HuH-7 (cell line): ENCODE results near the gene TMEM25.
"Not testable (repeated sequence)": the region's sequence is repeated elsewhere in the genome, so short reads cannot be mapped to it uniquely, and the experiment has no call there.

ENCODE experiments used
- DNase-seq: peaks from one replicate; pipeline ENCODE4 v3.0.0; 2011; ENCODE audit warnings: low spot score

TMEM25 gene

GRCh38 chr11:118530683-118531596 is at the start of gene TMEM25:
TSS of gene TMEM25 (plus strand) at chr11:118531192. CDS start at chr11:118531802, 610 bp downstream.
- DNase-seq, result peak; percentile 91

GRCh38 chr11:118481238-118481637 is 49.8 kb upstream of the TMEM25 start:
- DNase-seq, result not testable (repeated sequence)

DNA sequence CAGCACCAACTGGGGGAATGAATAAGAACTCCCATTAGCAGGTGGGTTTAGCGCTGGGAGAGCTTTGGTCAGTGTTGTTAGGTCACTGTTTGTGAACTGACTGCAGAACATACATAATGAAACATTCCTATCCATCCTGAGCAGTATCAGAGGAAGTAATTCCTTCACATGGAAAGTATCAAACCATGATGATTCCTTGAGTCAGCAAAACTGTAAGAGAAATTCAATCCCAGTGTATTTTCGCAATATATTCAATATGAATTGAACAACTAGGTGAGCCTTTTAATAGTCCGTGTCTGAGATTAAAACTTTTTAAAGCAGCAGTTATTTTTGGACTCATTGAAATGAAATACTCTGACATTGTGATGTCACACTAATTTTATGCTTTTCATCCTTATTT is 46.6 kb upstream of the TMEM25 start:
- DNase-seq, result no peak

- DNase-seq, result no peak
Measured at GRCh38 chr11:118485273-118485672, 45.7 kb upstream of the TMEM25 start.

DNA sequence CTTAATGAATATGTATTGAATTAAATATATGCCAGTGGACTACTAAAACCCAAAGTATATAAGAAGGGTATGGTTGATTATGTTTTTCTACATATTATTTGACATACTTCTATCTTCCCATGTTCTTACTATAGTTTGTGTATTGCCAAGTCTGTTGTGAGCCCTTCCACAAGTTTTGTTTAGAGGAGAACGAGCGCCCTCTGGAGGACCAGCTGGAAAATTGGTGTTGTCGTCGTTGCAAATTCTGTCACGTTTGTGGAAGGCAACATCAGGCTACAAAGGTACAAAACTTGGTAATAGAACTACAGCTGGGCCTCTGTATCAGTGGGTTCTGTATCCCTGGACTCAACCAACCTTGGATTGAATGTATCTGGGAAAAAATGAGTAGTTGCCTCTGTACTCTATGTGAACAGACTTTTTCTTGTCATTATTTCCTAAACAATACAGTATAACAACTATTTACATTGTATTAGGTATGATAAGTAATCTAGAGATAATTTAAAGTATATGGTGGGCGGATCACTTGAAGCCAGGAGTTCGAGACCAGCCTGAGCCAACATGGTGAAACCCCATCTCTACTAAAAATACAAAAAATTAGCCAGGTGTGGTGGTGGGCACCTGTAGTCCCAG is 42.4 kb upstream of the TMEM25 start:
- peak; percentile 59 for DNase-seq

DNA sequence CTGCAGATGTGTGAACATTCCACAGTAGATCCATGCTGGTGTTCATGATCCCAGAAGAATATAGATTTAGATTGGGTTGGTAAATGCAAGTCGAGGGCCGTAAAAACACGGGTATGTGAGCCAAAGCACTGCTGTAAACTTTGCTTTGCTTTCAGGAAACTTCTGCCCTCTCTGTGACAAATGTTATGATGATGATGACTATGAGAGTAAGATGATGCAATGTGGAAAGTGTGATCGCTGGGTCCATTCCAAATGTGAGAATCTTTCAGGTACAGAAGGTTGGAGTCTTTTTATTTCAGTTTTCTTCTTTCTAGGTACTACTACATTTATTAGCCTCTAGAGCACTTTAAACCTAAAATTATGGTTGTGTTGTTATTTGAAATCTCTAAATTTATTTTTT is 40.0 kb upstream of the TMEM25 start:
- DNase-seq, result no peak

DNA sequence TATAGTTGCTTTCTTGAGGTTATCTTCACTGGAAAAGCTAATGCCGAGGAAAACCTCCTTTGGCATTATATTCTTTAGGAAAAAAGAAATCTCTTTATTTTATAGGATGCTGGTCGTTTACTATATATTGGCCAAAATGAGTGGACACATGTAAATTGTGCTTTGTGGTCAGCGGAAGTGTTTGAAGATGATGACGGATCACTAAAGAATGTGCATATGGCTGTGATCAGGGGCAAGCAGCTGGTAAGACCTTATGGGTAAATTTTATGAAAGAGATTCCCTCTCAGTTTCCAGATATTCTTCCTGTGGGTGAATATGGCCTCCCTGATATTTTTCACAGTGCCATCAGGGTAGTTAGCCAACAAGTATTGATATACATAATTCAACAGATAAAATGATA is 33.2 kb upstream of the TMEM25 start:
- no peak for DNase-seq

GRCh38 chr11:118503216-118503615 is 27.8 kb upstream of the TMEM25 start:
- no peak for DNase-seq

DNA sequence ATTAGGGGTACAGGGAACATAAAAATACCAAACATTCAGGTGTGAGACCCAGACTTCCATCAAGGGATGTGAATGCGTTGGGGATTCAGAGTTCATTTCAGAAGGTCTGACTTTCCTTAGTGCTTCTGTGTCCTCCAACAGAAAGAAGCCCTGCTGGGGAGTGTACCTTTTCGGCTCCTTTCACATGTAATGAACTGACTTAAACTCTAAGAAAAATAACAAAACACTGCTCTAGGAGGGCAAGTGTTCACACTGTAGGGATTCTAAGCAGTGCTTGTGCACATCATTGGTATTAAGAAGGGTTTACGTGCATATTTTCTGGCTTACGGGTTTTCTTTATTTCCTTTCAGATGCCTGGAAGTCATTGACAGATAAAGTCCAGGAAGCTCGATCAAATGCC is 19.4 kb upstream of the TMEM25 start:
- no peak for DNase-seq

DNA sequence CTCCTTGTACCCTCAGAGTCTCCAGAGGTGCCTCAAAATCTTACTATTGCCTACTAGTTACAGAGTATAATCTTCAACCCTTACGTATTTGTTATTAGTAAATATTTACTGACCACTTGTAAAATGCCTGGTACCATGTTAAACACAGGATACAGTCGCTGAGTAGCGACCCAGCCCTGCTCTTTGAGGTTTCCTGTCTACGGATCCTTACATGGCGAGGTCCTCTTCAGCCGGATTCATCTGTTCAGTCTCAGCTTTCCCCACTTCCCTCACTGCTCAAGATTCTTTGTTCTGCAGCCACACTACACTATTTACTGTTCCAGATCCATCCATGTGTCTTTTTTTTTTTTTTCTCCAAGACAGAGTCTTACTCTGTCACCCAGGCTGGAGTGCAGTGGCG is 16.9 kb upstream of the TMEM25 start:
- no peak for DNase-seq

GRCh38 chr11:118519549-118519948 is 11.4 kb upstream of the TMEM25 start:
- DNase-seq, result no peak

DNA sequence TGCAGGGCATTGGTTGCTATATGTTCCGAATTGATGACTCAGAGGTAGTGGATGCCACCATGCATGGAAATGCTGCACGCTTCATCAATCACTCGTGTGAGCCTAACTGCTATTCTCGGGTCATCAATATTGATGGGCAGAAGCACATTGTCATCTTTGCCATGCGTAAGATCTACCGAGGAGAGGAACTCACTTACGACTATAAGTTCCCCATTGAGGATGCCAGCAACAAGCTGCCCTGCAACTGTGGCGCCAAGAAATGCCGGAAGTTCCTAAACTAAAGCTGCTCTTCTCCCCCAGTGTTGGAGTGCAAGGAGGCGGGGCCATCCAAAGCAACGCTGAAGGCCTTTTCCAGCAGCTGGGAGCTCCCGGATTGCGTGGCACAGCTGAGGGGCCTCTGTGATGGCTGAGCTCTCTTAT is 9.1 kb upstream of the TMEM25 start:
- no peak for DNase-seq

- DNase-seq, result peak; percentile 63
Measured at GRCh38 chr11:118522571-118523072, 8.4 kb upstream of the TMEM25 start.

GRCh38 chr11:118524356-118524755 is 6.6 kb upstream of the TMEM25 start:
- no peak for DNase-seq

DNA sequence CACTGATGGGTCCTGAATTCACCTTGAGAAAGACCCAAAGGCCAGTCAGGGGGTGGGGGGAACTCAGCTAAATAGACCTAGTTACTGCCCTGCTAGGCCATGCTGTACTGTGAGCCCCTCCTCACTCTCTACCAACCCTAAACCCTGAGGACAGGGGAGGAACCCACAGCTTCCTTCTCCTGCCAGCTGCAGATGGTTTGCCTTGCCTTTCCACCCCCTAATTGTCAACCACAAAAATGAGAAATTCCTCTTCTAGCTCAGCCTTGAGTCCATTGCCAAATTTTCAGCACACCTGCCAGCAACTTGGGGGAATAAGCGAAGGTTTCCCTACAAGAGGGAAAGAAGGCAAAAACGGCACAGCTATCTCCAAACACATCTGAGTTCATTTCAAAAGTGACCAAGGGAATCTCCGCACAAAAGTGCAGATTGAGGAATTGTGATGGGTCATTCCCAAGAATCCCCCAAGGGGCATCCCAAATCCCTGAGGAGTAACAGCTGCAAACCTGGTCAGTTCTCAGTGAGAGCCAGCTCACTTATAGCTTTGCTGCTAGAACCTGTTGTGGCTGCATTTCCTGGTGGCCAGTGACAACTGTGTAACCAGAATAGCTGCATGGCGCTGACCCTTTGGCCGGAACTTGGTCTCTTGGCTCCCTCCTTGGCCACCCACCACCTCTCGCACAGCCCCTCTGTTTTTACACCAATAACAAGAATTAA is 6.1 kb upstream of the TMEM25 start:
- DNase-seq, result no peak

- DNase-seq, result no peak
Measured at GRCh38 chr11:118526688-118527087, 4.3 kb upstream of the TMEM25 start.

DNA sequence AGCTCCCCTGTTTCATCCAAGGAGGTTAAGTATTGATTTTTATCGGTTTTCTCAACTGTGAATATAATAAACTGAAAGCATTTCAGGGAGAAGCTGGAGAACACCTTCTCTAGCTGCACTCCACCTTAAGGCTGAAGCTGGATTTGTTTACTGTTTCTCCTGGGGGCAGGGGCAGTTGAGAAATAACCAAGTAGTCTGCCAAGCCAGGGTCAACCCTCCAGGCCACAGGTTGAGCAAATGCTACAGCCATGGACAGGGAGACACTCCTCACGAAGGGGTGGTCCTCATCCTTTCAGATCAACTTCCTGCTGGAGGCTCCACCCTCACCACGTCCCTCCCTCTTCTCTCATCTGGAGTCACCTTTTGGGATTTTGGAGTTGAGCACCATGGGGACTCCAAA is 3.9 kb upstream of the TMEM25 start, which contains the start of gene TTC36:
TSS of gene TTC36 (plus strand) at position 366 of the 400 bp plus-strand sequence. CDS start at position 387, 21 bp downstream.
- DNase-seq, result no peak

- DNase-seq, result no peak
Measured at GRCh38 chr11:118528511-118528910, 2.5 kb upstream of the TMEM25 start.

GRCh38 chr11:118529584-118530175 is 1.3 kb upstream of the TMEM25 start:
- DNase-seq, result no peak

- no peak for DNase-seq
Measured at GRCh38 chr11:118530180-118530682, 761 bp upstream of the TMEM25 start.

GRCh38 chr11:118531597-118532084 is 649 bp downstream of the TMEM25 start:
- DNase-seq, result no peak

DNA sequence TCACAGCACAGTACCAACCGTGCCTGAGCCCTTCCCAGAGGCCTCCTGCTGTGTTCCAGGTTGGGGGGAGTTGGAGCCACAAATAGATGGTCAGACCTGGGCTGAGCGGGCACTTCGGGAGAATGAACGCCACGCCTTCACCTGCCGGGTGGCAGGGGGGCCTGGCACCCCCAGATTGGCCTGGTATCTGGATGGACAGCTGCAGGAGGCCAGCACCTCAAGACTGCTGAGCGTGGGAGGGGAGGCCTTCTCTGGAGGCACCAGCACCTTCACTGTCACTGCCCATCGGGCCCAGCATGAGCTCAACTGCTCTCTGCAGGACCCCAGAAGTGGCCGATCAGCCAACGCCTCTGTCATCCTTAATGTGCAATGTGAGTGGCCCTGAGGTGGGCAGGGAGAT is 1.1 kb downstream of the TMEM25 start:
- no peak for DNase-seq
